ACC112 (cell line): ENCODE data around the gene LRFN2.

Experiments used
- H2AFZ ChIP-seq: fragments of 200-600 bp; sonication (generic); one replicate; pipeline ENCODE4 v1.6.0; 2017; ENCODE audit warnings: antibody characterized with exemption, low read length; ENCODE audit not compliant: unreplicated experiment
- H3K27ac ChIP-seq: fragments of 200-600 bp; sonication (generic); 2 replicates; pipeline ENCODE4 v1.5.1; 2014; ENCODE audit warnings: low read depth, mild to moderate bottlenecking, antibody characterized with exemption, low read length, moderate library complexity
- H3K27me3 ChIP-seq: fragments of 200-600 bp; sonication (generic); 2 replicates; pipeline ENCODE4 v1.6.1; 2014; ENCODE audit warnings: mild to moderate bottlenecking, antibody characterized with exemption, low read length, moderate library complexity, mixed read lengths; ENCODE audit not compliant: insufficient read depth
- H3K36me3 ChIP-seq: fragments of 200-600 bp; sonication (generic); 2 replicates; pipeline ENCODE4 v1.6.1; 2016; ENCODE audit warnings: mild to moderate bottlenecking, antibody characterized with exemption, low read length, moderate library complexity, mixed read lengths; ENCODE audit not compliant: insufficient read depth
- H3K4me1 ChIP-seq: fragments of 200-600 bp; sonication (generic); one replicate; pipeline ENCODE4 v1.6.1; 2016; ENCODE audit warnings: low read length, mixed read lengths; ENCODE audit not compliant: insufficient read depth, unreplicated experiment, control insufficient read depth
- H3K4me3 ChIP-seq: fragments of 200-600 bp; sonication (generic); 2 replicates; pipeline ENCODE4 v1.5.1; 2014; ENCODE audit warnings: mild to moderate bottlenecking, low read depth, low read length
- H3K79me2 ChIP-seq: fragments of 200-600 bp; sonication (generic); one replicate; pipeline ENCODE4 v1.6.0; 2016; ENCODE audit warnings: low read length; ENCODE audit not compliant: control insufficient read depth, unreplicated experiment, insufficient read depth

LRFN2 gene

GRCh38 chr6:40568062-40568708 lies 19.0 kb downstream of the LRFN2 start:
- H3K79me2 ChIP-seq: no peaks in the 10 kb centered on the region
- H3K36me3 ChIP-seq: no peaks in the 10 kb centered on the region
- no peak overlapping the region for H3K27ac ChIP-seq
- no peak overlapping the region for H2AFZ ChIP-seq
- no peaks in the 10 kb centered on the region for H3K4me1 ChIP-seq
- H3K4me3 ChIP-seq: no peak overlapping the region
- no peaks in the 10 kb centered on the region for H3K27me3 ChIP-seq

DNA sequence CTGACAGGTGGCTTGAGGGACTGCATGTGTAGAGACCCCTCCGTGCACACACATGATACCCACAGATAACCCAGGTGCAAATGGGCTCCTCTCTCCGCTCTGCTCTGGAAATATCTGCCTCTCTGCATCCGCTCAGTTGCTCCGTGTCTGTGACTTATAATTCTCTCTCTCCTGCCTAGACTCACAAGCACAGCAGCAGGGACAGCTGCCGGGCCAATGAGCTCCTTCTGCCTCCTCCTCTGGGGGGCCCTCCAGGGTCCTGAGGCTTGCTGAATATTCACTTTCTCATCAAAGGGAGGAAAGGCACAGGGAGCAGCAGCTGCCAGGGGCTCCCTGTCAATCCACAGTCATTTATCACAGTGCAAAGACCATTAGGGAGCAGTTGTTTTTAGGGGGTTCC lies 24.1 kb downstream of the LRFN2 start:
- Histone ChIP-seq H3K36me3 (no peaks in the 10 kb centered on the region), H3K4me3 (no peak overlapping the region), H3K27me3 (no peaks in the 10 kb centered on the region), H3K79me2 (no peaks in the 10 kb centered on the region), H3K27ac (no peak overlapping the region), H2AFZ (no peak overlapping the region), H3K4me1 (no peaks in the 10 kb centered on the region)

DNA sequence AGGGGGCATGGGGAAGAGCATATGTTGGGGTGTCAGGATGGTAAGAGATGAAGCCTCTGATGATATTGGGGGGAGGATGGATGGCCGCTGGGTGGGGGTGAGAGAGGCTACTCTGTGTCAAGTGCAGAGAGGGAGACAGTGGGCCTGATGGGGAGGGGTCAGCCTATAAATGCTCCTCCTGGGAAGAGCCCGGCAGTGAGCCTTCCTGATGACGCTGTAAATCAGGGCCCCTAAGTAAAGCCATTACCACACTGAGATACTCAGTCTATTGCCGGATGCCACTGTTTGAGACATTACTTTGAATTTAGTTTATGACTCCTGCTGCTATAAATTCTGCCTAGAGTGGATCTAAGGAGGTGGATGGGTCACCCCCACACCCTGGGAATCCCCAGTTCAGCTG lies 28.1 kb downstream of the LRFN2 start:
- H3K4me3 ChIP-seq: no peak overlapping the region
- H3K79me2 ChIP-seq: no peaks in the 10 kb centered on the region
- H2AFZ ChIP-seq: no peak overlapping the region
- H3K27ac ChIP-seq: no peak overlapping the region
- no peaks in the 10 kb centered on the region for H3K36me3 ChIP-seq
- no peaks in the 10 kb centered on the region for H3K4me1 ChIP-seq
- no peaks in the 10 kb centered on the region for H3K27me3 ChIP-seq

DNA sequence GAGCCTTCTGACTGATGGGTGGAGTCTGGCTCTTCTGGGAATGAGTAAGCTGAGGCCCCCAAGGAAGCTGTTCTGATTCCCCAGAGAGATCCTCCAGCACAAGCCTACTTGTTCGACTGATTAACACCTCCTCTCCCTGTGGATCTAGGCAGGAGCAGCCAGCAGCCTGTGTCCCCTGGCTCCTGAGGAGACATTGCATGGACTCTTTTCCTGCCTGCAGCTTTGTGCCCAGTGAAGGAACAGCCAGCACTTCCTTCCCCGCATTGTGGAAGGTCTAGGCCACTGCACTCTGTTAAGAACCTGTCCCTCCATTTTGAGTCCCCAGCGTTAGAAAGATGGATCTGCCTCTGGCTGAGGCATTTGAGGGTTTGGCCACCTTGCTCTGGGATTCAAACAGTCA lies 29.1 kb downstream of the LRFN2 start:
- no peaks in the 10 kb centered on the region for H3K27me3 ChIP-seq
- no peak overlapping the region for H3K27ac ChIP-seq
- H2AFZ ChIP-seq: no peak overlapping the region
- no peak overlapping the region for H3K4me3 ChIP-seq
- no peaks in the 10 kb centered on the region for H3K36me3 ChIP-seq
- no peaks in the 10 kb centered on the region for H3K79me2 ChIP-seq
- no peaks in the 10 kb centered on the region for H3K4me1 ChIP-seq

GRCh38 chr6:40556881-40557280 lies 30.3 kb downstream of the LRFN2 start:
- Histone ChIP-seq H3K36me3 (no peaks in the 10 kb centered on the region), H2AFZ (no peak overlapping the region), H3K27me3 (no peaks in the 10 kb centered on the region), H3K4me3 (no peak overlapping the region), H3K79me2 (no peaks in the 10 kb centered on the region), H3K4me1 (no peaks in the 10 kb centered on the region), H3K27ac (no peak overlapping the region)

DNA sequence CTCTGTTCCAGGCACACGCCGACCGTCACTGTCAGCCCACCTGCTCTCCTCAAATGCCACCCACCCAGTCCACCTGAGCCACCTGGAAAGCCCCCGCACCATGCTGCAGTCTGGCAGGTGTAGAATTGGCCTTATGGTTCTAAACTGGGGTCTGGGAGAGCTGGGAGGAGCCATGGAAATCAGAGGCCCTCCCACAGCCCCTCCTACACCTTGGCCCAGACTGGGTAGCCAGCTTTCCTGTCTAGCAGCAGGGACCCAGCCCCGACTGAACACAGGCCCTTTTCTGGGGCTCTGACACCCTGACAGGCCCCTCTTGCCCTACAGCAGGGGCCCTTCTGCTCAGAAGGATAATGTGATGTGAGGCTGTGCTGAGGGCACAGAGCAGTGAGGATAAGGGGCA lies 31.1 kb downstream of the LRFN2 start:
- Histone ChIP-seq H3K36me3 (no peaks in the 10 kb centered on the region), H3K4me3 (no peak overlapping the region), H3K4me1 (no peaks in the 10 kb centered on the region), H3K27ac (no peak overlapping the region), H3K79me2 (no peaks in the 10 kb centered on the region), H3K27me3 (no peaks in the 10 kb centered on the region), H2AFZ (no peak overlapping the region)

DNA sequence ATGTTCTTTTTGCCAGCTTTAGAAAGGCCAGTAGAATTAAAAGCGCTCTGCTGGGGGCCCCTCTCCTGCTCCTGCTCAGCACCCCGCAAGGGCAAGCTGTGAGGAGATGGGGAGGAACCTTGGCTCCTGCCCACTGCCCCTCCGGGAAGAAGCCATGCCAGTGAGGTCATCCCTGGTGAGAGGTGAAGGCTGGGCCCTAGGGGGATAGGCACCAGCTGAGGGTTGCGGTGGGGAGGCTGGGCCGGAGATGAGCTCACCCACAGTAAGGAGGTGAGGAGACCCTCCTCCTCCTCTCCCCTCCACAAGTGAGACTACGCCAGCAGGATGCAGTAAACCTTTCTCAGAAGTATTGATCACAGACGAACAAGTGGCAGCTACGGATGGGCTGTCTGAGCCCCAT lies 32.1 kb downstream of the LRFN2 start:
- no peak overlapping the region for H3K27ac ChIP-seq
- no peaks in the 10 kb centered on the region for H3K36me3 ChIP-seq
- no peak overlapping the region for H3K4me3 ChIP-seq
- no peaks in the 10 kb centered on the region for H3K27me3 ChIP-seq
- H3K4me1 ChIP-seq: no peaks in the 10 kb centered on the region
- H2AFZ ChIP-seq: no peak overlapping the region
- no peaks in the 10 kb centered on the region for H3K79me2 ChIP-seq

GRCh38 chr6:40552941-40553340 lies 34.2 kb downstream of the LRFN2 start:
- Histone ChIP-seq H3K36me3 (no peaks in the 10 kb centered on the region), H2AFZ (no peak overlapping the region), H3K4me3 (no peak overlapping the region), H3K27me3 (no peaks in the 10 kb centered on the region), H3K4me1 (no peaks in the 10 kb centered on the region), H3K79me2 (no peaks in the 10 kb centered on the region), H3K27ac (no peak overlapping the region)

DNA sequence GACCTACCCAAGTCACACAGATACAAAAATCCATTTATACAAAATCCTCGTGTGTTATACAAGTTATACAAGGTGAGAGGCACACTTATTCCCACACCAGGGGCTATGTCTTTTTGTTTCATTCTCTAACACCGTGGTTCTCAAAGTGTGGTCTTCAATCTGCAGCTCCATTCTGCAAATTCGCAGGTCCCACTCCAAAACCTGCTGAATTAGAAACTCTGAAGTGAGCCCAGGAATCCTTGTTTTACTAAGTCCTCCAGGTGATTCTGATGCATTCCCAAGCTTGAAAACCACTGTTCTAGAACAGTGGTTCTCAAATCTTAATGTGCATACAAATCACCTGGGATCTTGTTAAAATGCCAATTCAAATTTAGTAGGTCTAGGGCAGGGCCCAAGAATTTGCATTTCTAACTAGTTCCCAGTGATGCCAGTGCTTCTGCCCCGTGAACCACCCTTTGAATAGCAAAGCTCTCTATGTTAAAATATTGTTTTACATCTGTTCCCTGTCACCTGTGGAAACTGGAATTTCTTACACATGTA lies 35.1 kb downstream of the LRFN2 start:
- Histone ChIP-seq H3K36me3 (no peaks in the 10 kb centered on the region), H3K4me1 (no peaks in the 10 kb centered on the region), H2AFZ (no peak overlapping the region), H3K79me2 (no peaks in the 10 kb centered on the region), H3K4me3 (no peak overlapping the region), H3K27ac (no peak overlapping the region), H3K27me3 (no peaks in the 10 kb centered on the region)

DNA sequence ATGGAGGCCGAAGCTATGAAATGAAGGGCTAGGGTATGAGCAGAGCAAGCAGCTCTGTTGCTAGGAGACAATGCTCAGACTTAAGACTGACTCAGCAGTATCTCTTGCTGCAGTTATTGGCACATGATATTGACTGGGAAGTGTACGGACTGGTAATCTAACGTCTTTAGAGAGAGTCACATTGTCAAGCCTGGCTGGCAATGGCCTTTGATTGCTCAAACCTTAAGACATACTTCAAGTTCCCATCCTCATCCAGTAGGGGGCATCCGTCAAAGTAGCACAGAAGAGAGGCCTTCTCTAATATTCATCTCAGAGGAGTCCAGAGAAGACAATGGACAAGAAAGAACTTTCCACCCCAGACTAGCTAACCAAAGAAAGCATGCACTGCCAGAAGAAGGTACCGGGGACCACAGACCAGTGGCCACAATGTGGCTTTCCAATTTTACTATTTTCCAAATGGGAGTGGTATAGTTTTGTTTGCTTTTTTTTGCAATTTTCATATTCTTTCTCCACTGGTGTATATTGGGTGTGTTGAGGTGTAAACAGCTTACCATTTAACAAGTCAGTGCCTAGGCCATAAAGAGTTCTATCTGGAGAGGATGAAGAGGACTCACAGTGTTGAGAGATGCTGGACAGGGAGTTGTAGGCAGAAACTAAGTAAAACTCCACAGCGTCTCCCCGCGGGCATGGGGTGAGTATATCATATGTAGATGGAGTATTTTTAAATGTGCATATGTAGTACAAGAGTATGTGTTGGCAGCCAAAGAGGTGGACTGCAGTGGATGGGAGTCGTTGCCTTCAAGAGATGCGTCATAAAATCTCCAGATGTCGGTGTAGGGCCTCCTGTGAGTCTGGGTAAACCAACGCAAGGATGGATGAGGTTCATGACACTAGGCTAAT lies 36.7 kb downstream of the LRFN2 start:
- Histone ChIP-seq H3K27me3 (no peaks in the 10 kb centered on the region), H3K4me1 (no peaks in the 10 kb centered on the region), H3K4me3 (no peak overlapping the region), H3K79me2 (no peaks in the 10 kb centered on the region), H2AFZ (no peak overlapping the region), H3K27ac (no peak overlapping the region), H3K36me3 (no peaks in the 10 kb centered on the region)

- no peak overlapping the region for H3K4me3 ChIP-seq
- H3K27ac ChIP-seq: no peak overlapping the region
- H3K79me2 ChIP-seq: no peaks in the 10 kb centered on the region
- no peaks in the 10 kb centered on the region for H3K27me3 ChIP-seq
- no peaks in the 10 kb centered on the region for H3K4me1 ChIP-seq
- no peak overlapping the region for H2AFZ ChIP-seq
- no peaks in the 10 kb centered on the region for H3K36me3 ChIP-seq
These were observed 41.2 kb downstream of the LRFN2 start for GRCh38 chr6:40545954-40546353.
